HCT116 (cell line): Measurements from ENCODE around the gene HERC6. TPM values are rescaled to one million over a fixed set of nuclear protein-coding genes. Genes with fewer than 3 reads are reported as not detected.

Experiments used
- ATAC-seq: fragments of 200-7000 bp; cut with Tn5 transposase; 2 replicates; pipeline ENCODE4 v1.9.1; 2020; ENCODE audit warnings: mild to moderate bottlenecking, moderate library complexity
- BruUV-seq: library from RNA; stranded (reverse); fragments of 400-500 nt; replicated peaks from 2 replicates; lab custom pipeline; 2021; lab: Mats Ljungman, UMichigan
- CTCF ChIA-PET: fragments of 300-600 bp; sonication (Branson Sonifier 250); formaldehyde crosslinking; loops from one replicate; lab custom pipeline; 2021; ENCODE audit warnings: antibody characterized with exemption; lab: Charles Lee
- POLR2A ChIA-PET: fragments of 300-600, 350-600 bp; sonication (Branson Sonifier 250); formaldehyde crosslinking; loops from one replicate; lab custom pipeline; 2021; ENCODE audit warnings: antibody characterized with exemption; lab: Charles Lee
- RAD21 ChIA-PET, 2 experiments: fragments of 300-600 bp; sonication (Branson Sonifier 250); formaldehyde crosslinking; loops; one replicate each; lab custom pipeline; 2023; ENCODE audit warnings: low total read pairs in 2 of 2; ENCODE audit not compliant: uncharacterized antibody in 2 of 2, unreplicated experiment in 2 of 2, low non-redundant PET in 1 of 2; lab: Charles Lee
- DNase-seq: peaks from one replicate; pipeline ENCODE4 v3.0.0-alpha.2; 2010; ENCODE audit warnings: low read depth, low spot score
- H2AFZ ChIP-seq: fragments of 200-600 bp; shearing (Covaris generic), sonication (generic); 2 replicates; pipeline ENCODE4 v1.6.1; 2017; ENCODE audit warnings: low read depth, mixed run types, mixed read lengths, antibody characterized with exemption, low read length; ENCODE audit not compliant: poor library complexity, severe bottlenecking
- H3K27ac ChIP-seq: 2 replicates; pipeline ENCODE4 v1.5.1; 2012; ENCODE audit warnings: low read depth, low read length
- H3K27me3 ChIP-seq: fragments of 200-600 bp; sonication (generic); 2 replicates; pipeline ENCODE4 v1.6.1; 2016; ENCODE audit warnings: mixed run types, low read length, mixed read lengths; ENCODE audit not compliant: insufficient read depth
- H3K36me3 ChIP-seq, 2 experiments: fragments of 200-500 bp in 1 of 2; fragments of 200-600 bp in 1 of 2; sonication (Bioruptor generic) in 1 of 2; sonication (generic) in 1 of 2; 2 replicates each; pipeline versions ENCODE4 v1.5.1 to v1.6.1; 2014 to 2016; ENCODE audit warnings: low read length in 2 of 2, inconsistent platforms in 1 of 2, mixed read lengths in 1 of 2, mixed run types in 1 of 2; ENCODE audit not compliant: insufficient read depth in 2 of 2, control insufficient read depth in 1 of 2
- H3K4me1 ChIP-seq, 2 experiments: fragments of 200-600 bp in 1 of 2; sonication (generic) in 1 of 2; 2 replicates each; pipeline versions ENCODE4 v1.5.1 to v1.6.1; 2012 to 2017; ENCODE audit warnings: low read length in 2 of 2, inconsistent platforms in 1 of 2, mild to moderate bottlenecking in 1 of 2, mixed read lengths in 1 of 2, mixed run types in 1 of 2, moderate library complexity in 1 of 2; ENCODE audit not compliant: insufficient read depth in 2 of 2, control insufficient read depth in 1 of 2
- H3K4me2 ChIP-seq: fragments of 200-600 bp; sonication (generic); 2 replicates; pipeline ENCODE4 v1.6.1; 2017; ENCODE audit warnings: mixed run types, low read length, mixed read lengths
- H3K4me3 ChIP-seq, 2 experiments: fragments of 200-600 bp in 1 of 2; sonication (generic) in 1 of 2; replicated peaks in 1 of 2; 2 replicates each; pipeline ENCODE4 v1.5.1; 2011 to 2016; ENCODE audit warnings: low read length in 2 of 2, control low read depth in 1 of 2, low read depth in 1 of 2, mild to moderate bottlenecking in 1 of 2, mixed read lengths in 1 of 2, mixed run types in 1 of 2
- H3K79me2 ChIP-seq: fragments of 200-600 bp; sonication (generic); 2 replicates; pipeline ENCODE4 v1.6.1; 2017; ENCODE audit warnings: mild to moderate bottlenecking, mixed run types, low read length, moderate library complexity, mixed read lengths; ENCODE audit not compliant: insufficient read depth
- H3K9ac ChIP-seq: fragments of 200-600 bp; sonication (generic); 2 replicates; pipeline ENCODE4 v1.6.1; 2016; ENCODE audit warnings: low read length, mixed read lengths
- H3K9me2 ChIP-seq: fragments of 200-600 bp; sonication (generic), shearing (Covaris generic); 2 replicates; pipeline ENCODE4 v1.6.1; 2017; ENCODE audit warnings: mixed run types, mild to moderate bottlenecking, moderate library complexity; ENCODE audit not compliant: insufficient read depth
- H3K9me3 ChIP-seq, 2 experiments: fragments of 200-500 bp in 1 of 2; fragments of 200-600 bp in 1 of 2; sonication (Bioruptor generic) in 1 of 2; sonication (generic) in 1 of 2; 2 replicates each; pipeline ENCODE4 v1.6.1; 2014 to 2017; ENCODE audit warnings: low read length in 2 of 2, mixed read lengths in 2 of 2, inconsistent platforms in 1 of 2, low read depth in 1 of 2, mild to moderate bottlenecking in 1 of 2, mixed run types in 1 of 2, moderate library complexity in 1 of 2; ENCODE audit not compliant: control insufficient read depth in 1 of 2, insufficient read depth in 1 of 2
- H4K20me1 ChIP-seq: fragments of 200-600 bp; sonication (generic), shearing (Covaris generic); 2 replicates; pipeline ENCODE4 v1.6.1; 2017; ENCODE audit warnings: mixed run types, mild to moderate bottlenecking, moderate library complexity; ENCODE audit not compliant: insufficient read depth
- ATF3 ChIP-seq: IDR thresholded peaks from 2 replicates; pipeline ENCODE4 v1.6.1; 2012
- CBX3 ChIP-seq: IDR thresholded peaks from 2 replicates; pipeline ENCODE4 v1.6.1; 2012; ENCODE audit warnings: low read depth
- CEBPB ChIP-seq: IDR thresholded peaks from 2 replicates; pipeline ENCODE4 v1.6.1; 2012; ENCODE audit warnings: low read depth
- EGR1 ChIP-seq: IDR thresholded peaks from 2 replicates; pipeline ENCODE4 v1.6.1; 2012; ENCODE audit warnings: low read depth
- ELF1 ChIP-seq: IDR thresholded peaks from 2 replicates; pipeline ENCODE4 v1.6.1; 2012; ENCODE audit warnings: low read depth, borderline replicate concordance
- FOSL1 ChIP-seq: IDR thresholded peaks from 2 replicates; pipeline ENCODE4 v1.6.1; 2012; ENCODE audit warnings: low read depth
- MAX ChIP-seq: IDR thresholded peaks from 2 replicates; pipeline ENCODE4 v1.6.1; 2012
- POLR2A ChIP-seq: IDR thresholded peaks from 2 replicates; pipeline ENCODE4 v1.7.0; 2011; ENCODE audit warnings: borderline replicate concordance; ENCODE audit not compliant: insufficient read depth, insufficient read length; ENCODE audit errors: extremely low read depth
- POLR2AphosphoS5 ChIP-seq: IDR thresholded peaks from 2 replicates; pipeline ENCODE4 v1.6.1; 2011; ENCODE audit warnings: mild to moderate bottlenecking, low read depth, low read length, moderate library complexity
- RAD21 ChIP-seq: IDR thresholded peaks from 2 replicates; pipeline ENCODE4 v1.6.1; 2012; ENCODE audit warnings: low read depth, mild to moderate bottlenecking
- REST ChIP-seq: IDR thresholded peaks from 2 replicates; pipeline ENCODE4 v1.6.1; 2012; ENCODE audit warnings: low read depth
- SIN3A ChIP-seq: IDR thresholded peaks from 2 replicates; pipeline ENCODE4 v1.6.1; 2012; ENCODE audit warnings: low read depth
- SP1 ChIP-seq: IDR thresholded peaks from 2 replicates; pipeline ENCODE4 v1.6.1; 2012; ENCODE audit warnings: low read depth
- TCF7L2 ChIP-seq: IDR thresholded peaks from 2 replicates; pipeline ENCODE4 v1.7.0; 2011; ENCODE audit warnings: borderline replicate concordance, inconsistent platforms; ENCODE audit not compliant: insufficient read depth, insufficient read length; ENCODE audit errors: extremely low read depth
- YY1 ChIP-seq: IDR thresholded peaks from 2 replicates; pipeline ENCODE4 v1.6.1; 2011; ENCODE audit warnings: low read length, low read depth, moderate library complexity, mild to moderate bottlenecking; ENCODE audit not compliant: insufficient replicate concordance; ENCODE audit errors: extremely low read depth
- ZBTB33 ChIP-seq: IDR thresholded peaks from 2 replicates; pipeline ENCODE4 v1.6.1; 2011; ENCODE audit warnings: mild to moderate bottlenecking, low read length, moderate library complexity; ENCODE audit not compliant: insufficient replicate concordance; ENCODE audit errors: extremely low read depth
- ZFX ChIP-seq: fragments of 450-650 bp; IDR thresholded peaks from 2 replicates; pipeline ENCODE4 v1.6.1; 2017
- ZNF274 ChIP-seq: fragments of 200-500 bp; sonication (Bioruptor generic); IDR thresholded peaks from 2 replicates; pipeline ENCODE4 v1.6.1; 2014; ENCODE audit warnings: mild to moderate bottlenecking, low read depth, low read length, inconsistent platforms
- intact Hi-C: fragments of 100-400 bp; cut with micrococcal nuclease; formaldehyde crosslinking; loops from 2 replicates; pipeline ENCODE4 v1.10.0; 2022
- total RNA-seq: library from RNA; stranded (reverse); gene quantifications from one replicate; pipeline ENCODE4 v1.2.1, GENCODE V29; 2021; ENCODE audit not compliant: unreplicated experiment

Gene HERC6
- total RNA-seq, 1 experiment from 2014 or later, result 4.9 TPM

- CTCF ChIA-PET, result no interaction called here
- intact Hi-C loops, result no loop called here
- TF ChIP-seq MAX, result no peak
- no peak for TF ChIP-seq TCF7L2
- no peak for TF ChIP-seq YY1
- no peak for TF ChIP-seq ATF3
- no peak for TF ChIP-seq SP1
- TF ChIP-seq CEBPB, result no peak
- TF ChIP-seq CBX3, result no peak
- TF ChIP-seq POLR2AphosphoS5, result no peak
- no peak for TF ChIP-seq ZBTB33
- no peak for TF ChIP-seq ELF1
- TF ChIP-seq FOSL1, result no peak
- no peak for TF ChIP-seq REST
- no peak for TF ChIP-seq POLR2A
- TF ChIP-seq RAD21, result no peak
- no peak for TF ChIP-seq ZNF274
- no peak for TF ChIP-seq ZFX
- no peak for TF ChIP-seq SIN3A
- no peak for TF ChIP-seq EGR1
- TF ChIP-seq, all 23 proteins: peak for 0
- RAD21 ChIA-PET, result no interaction called here
- Histone ChIP-seq H3K79me2 (no peaks in the 10 kb centered on the region), H4K20me1 (no peaks in the 10 kb centered on the region), H3K27me3 (no peaks in the 10 kb centered on the region), H3K9me3 (no peaks in the 10 kb centered on the region), H3K9ac (no peak overlapping the region), H3K4me1 (no peaks in the 10 kb centered on the region), H3K4me3 (no peak overlapping the region), H2AFZ (no peak overlapping the region), H3K27ac (no peak overlapping the region), H3K4me2 (no peak overlapping the region), H3K36me3 (no peaks in the 10 kb centered on the region), H3K9me2 (no peaks in the 10 kb centered on the region)
- no TSS peak for BruUV-seq
- DNase-seq (no peak), ATAC-seq (no peak)
- POLR2A ChIA-PET, result no interaction called here
Measured at GRCh38 chr4:88335092-88335665, 43.5 kb upstream of the HERC6 start.
